Effector CD8-positive, alpha-beta T cell (primary cell): Measurements from ENCODE around the gene GAS2L2.

Source experiments
- DNase-seq: peaks from one replicate; lab custom pipeline; 2025; lab: John Stamatoyannopoulos, UW

Gene GAS2L2

GRCh38 chr17:35747540-35748017 is 5.5 kb downstream of the GAS2L2 start:
- peak; percentile 58 for DNase-seq

GRCh38 chr17:35745749-35746320 is 7.2 kb downstream of the GAS2L2 start:
- no peak for DNase-seq

- no peak for DNase-seq
These were observed 7.8 kb downstream of the GAS2L2 start for GRCh38 chr17:35745246-35745645.

- DNase-seq, result no peak
These were observed 8.2 kb downstream of the GAS2L2 start for GRCh38 chr17:35744830-35745229.

DNA sequence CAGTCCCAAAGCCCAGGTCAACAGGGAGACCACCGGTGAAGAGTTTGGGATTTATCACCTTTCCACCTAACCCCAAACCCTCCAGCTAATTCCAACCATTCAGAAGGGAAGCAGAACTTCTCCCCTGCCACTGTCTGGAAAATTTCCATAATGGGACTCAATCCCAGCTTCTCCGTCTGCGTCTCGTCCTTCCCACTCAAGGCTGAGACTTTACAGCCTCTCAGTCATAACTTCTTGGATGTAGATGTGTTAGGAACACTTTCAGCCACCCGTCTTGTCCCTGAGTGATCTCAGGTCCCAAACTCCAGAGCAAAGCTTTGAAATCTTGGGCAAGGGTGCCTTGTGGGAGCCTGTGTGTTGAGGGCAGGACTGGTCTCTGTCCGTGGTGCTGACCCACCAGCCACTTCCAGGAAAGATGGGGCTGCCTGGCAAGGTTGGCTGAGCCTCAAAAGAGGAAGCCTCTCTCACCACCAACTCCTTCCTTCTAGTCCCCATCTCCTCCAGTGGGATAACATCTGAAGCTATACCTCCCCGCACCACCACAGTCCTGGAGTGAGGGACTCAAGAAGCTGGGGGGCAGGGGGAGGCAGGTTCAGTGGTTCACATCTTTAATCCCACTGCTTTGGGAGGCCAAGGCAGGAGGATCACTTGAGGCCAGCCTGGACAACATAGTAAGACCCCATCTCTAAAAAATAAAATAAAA is 9.3 kb downstream of the GAS2L2 start:
- no peak for DNase-seq

GRCh38 chr17:35742896-35743477 is 10.1 kb downstream of the GAS2L2 start:
- DNase-seq, result no peak

DNA sequence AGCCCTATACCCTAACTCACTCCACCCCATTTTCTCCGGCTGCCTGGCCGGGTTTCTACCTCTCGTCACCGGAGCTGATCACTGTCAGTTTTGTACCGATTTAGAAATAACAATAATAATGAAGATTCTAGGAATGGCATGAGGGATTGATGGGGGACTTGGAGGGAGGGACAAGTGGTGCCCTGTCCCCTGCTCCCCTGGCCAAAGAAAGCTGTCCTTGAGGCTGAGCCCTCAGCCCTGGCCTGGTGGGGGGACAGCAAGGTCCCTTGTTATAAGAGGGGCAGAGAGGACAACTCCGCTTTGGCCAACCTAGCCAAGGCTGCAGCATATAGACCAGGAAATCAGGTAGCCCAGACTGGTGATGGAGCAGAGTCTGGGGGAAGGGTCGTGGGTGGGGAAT is 10.5 kb downstream of the GAS2L2 start:
- DNase-seq, result no peak

GRCh38 chr17:35740997-35741931 is 11.8 kb downstream of the GAS2L2 start:
- no peak for DNase-seq

GRCh38 chr17:35740216-35740615 is 12.8 kb downstream of the GAS2L2 start:
- no peak for DNase-seq

- DNase-seq, result no peak
These were observed 14.4 kb downstream of the GAS2L2 start for GRCh38 chr17:35738519-35739133.

GRCh38 chr17:35736236-35736635 is 16.8 kb downstream of the GAS2L2 start:
- DNase-seq, result no peak

DNA sequence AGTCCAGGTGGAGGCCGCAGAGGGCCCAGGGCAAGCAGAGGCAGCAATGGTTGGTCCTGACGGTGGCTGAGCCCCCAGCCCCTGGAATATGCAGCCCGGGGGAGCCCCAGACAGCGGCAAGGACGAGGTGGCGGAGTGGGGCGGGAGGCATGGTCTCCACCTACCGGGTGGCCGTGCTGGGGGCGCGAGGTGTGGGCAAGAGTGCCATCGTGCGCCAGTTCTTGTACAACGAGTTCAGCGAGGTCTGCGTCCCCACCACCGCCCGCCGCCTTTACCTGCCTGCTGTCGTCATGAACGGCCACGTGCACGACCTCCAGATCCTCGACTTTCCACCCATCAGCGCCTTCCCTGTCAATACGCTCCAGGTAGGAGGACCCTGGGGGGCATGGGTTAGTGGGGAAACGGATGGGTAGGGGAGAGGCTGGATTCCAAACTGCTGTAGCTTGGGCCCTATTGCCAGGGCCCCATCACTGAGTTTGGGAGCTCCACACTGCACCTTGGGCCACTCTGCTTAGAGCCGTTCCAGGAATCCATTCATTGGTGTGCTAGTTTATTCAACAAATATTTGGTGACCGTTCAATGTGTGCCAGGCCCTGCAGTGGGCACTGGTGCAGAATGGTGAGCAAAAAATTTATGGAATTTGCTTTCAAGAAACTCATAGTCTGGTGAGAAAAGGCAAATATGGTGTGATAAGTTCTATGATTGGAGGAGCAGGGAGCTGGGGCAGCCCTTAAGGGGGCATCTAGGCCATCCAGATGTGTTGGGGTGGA is 17.8 kb downstream of the GAS2L2 start:
- no peak for DNase-seq

- no peak for DNase-seq
These were observed 18.6 kb downstream of the GAS2L2 start for GRCh38 chr17:35734396-35734795.

- no peak for DNase-seq
These were observed 19.7 kb downstream of the GAS2L2 start for GRCh38 chr17:35733366-35733765.

GRCh38 chr17:35732806-35733136 is 20.3 kb downstream of the GAS2L2 start:
- no peak for DNase-seq

- DNase-seq, result no peak
These were observed 20.9 kb downstream of the GAS2L2 start for GRCh38 chr17:35731917-35732805.

- DNase-seq, result no peak
These were observed 21.7 kb downstream of the GAS2L2 start, which contains the start of gene RASL10B for GRCh38 chr17:35731239-35731916. RASL10B (plus strand) TSS chr17:35731639; CDS start chr17:35735185, 3,546 bp downstream.

DNA sequence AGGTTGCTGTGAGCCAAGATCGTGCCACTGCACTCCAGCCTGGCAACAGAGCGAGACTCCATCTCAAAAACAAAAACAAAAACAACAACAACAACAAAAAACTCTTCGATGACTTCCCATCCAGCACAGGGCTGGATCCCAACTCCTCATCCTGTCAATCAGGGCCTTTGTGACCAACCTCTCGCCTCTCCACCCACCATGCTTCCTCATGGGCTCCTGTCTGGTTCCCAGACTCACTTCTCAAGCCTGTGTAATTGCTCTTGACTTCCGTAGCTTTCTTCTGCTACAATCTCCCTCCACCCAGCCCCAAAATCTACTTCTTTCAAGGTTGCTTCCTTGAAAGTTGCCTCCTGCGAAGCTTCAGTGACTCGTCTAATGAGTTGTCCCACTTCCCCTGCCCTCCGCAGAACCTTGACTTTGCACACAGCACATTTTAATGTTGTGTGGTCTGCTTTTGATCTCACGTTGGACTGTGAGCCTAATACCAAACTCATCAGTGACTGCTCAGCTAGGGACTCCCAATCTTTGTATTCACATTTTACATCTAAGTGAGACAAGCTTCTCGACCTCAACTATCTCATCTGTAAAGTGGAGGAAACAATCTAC is 22.5 kb downstream of the GAS2L2 start:
- no peak for DNase-seq

- no peak for DNase-seq
These were observed 23.6 kb downstream of the GAS2L2 start for GRCh38 chr17:35729405-35729833.
